Thymus (tissue), 11 donors: ENCODE measurements around the gene CENPP. TPM values are rescaled to one million over a fixed set of nuclear protein-coding genes. Genes with fewer than 3 reads are reported as not detected.

Source experiments
- DNase-seq, 9 donors: peaks; one replicate each; pipeline ENCODE4 v3.0.0-alpha.2; 2013; ENCODE audit warnings: low spot score in 9 of 9, low read depth in 6 of 9, missing footprints in 1 of 9
- H3K27ac ChIP-seq, 2 donors: one replicate each; pipeline ENCODE4 v1.5.1; 2013; ENCODE audit warnings: control low read depth in 1 of 2, low read depth in 1 of 2, low read length in 1 of 2, mild to moderate bottlenecking in 1 of 2, moderate library complexity in 1 of 2
- H3K27me3 ChIP-seq, 2 donors: one replicate each; pipeline ENCODE4 v1.5.1; 2013; ENCODE audit warnings: low read length in 1 of 2; ENCODE audit not compliant: control insufficient read depth in 2 of 2, insufficient read depth in 1 of 2
- H3K36me3 ChIP-seq, 2 donors: one replicate each; pipeline ENCODE4 v1.5.1; 2013; ENCODE audit warnings: low read length in 1 of 2, mild to moderate bottlenecking in 1 of 2, moderate library complexity in 1 of 2; ENCODE audit not compliant: control insufficient read depth in 2 of 2, insufficient read depth in 2 of 2
- H3K4me1 ChIP-seq, 2 donors: one replicate each; pipeline ENCODE4 v1.5.1; 2013; ENCODE audit warnings: low read length in 2 of 2; ENCODE audit not compliant: control insufficient read depth in 2 of 2, insufficient read depth in 2 of 2
- H3K4me3 ChIP-seq, 2 donors: one replicate each; pipeline ENCODE4 v1.5.1; 2013; ENCODE audit warnings: low read length in 2 of 2, control low read depth in 1 of 2, mild to moderate bottlenecking in 1 of 2
- H3K9me3 ChIP-seq, 2 donors: one replicate each; pipeline ENCODE4 v1.5.1; 2013; ENCODE audit warnings: low read length in 1 of 2, mild to moderate bottlenecking in 1 of 2; ENCODE audit not compliant: control insufficient read depth in 2 of 2, insufficient read depth in 1 of 2
- WGBS: extraction: QIAGEN DNeasy Blood & Tissue Kit; methylation state at CpG from one replicate; pipeline ENCODE4 v1.1.7; 2013; 5-methylcytosine and 5-hydroxymethylcytosine counted together
- polyA plus RNA-seq: library from polyadenylated mRNA; stranded (reverse); fragments of 200-250 nt; gene quantifications from one replicate; pipeline ENCODE4 v1.2.3, GENCODE V29; 2013
- total RNA-seq: library from RNA; stranded (reverse); fragments of 120-200 nt; gene quantifications from one replicate; pipeline ENCODE4 v1.2.4, GENCODE V29; 2013
- donor health status: healthy.

Gene CENPP
- total and polyA plus RNA-seq, 2 donors: 3.9 to 13.8 TPM

DNA sequence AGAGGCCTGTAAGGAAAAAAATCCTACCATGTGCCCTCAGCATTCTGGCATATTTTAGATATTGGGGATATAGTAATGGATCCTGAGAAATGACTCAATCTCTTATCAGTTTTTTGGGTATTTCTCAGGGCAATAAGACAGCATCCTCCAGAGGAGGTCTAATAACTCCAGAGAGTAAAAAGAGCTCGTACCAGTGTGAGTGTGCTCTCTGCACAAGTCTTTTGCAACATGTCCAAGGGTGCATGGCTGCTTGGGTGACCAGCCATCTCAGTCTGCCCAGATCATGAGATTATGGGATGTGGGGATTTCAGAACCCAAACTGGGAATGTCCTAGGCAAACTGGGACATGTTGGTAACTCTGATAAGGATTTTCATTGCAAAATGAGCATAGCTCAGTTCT, 141.3 kb downstream of the CENPP start:
- DNase-seq: no peak
- H3K4me3 ChIP-seq: no peak overlapping the region
- no peaks in the 10 kb centered on the region for H3K4me1 ChIP-seq
- no peak overlapping the region for H3K27ac ChIP-seq
- H3K27me3 ChIP-seq: no peaks in the 10 kb centered on the region
- 98% methylated on average over 1 of the region's 1 CpG for WGBS
- no peaks in the 10 kb centered on the region for H3K36me3 ChIP-seq
- no peaks in the 10 kb centered on the region for H3K9me3 ChIP-seq

DNA sequence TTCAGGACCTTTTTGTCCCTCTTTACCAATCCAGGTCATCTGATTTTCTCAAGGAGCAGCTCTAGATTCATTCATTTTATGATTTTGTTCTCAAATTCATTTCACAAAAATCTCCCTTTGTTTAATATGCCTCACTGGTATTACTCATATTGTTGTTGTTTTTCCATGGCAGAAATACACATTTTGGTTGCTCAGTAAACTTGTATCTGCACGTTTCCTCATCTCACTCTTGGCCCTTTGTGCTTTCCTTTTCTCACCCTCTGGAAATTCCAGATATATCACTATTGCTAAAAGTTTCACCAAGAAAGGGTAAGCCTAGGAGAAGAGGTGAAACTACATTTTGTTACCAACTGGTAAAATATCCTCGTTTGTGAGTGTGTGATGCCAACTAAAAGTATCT, 141.8 kb downstream of the CENPP start:
- Histone ChIP-seq H3K27ac (no peak overlapping the region), H3K9me3 (no peaks in the 10 kb centered on the region), H3K4me1 (no peaks in the 10 kb centered on the region), H3K4me3 (no peak overlapping the region), H3K27me3 (no peaks in the 10 kb centered on the region), H3K36me3 (no peaks in the 10 kb centered on the region)
- WGBS: 96% methylated on average over 2 of the region's 2 CpGs
- DNase-seq: no peak

GRCh38 chr9:92468206-92468605, 142.5 kb downstream of the CENPP start:
- WGBS: 99% methylated on average over 2 of the region's 2 CpGs
- Histone ChIP-seq H3K27me3 (no peaks in the 10 kb centered on the region), H3K36me3 (no peaks in the 10 kb centered on the region), H3K27ac (no peak overlapping the region), H3K9me3 (no peaks in the 10 kb centered on the region), H3K4me1 (no peaks in the 10 kb centered on the region), H3K4me3 (no peak overlapping the region)
- no peak for DNase-seq

DNA sequence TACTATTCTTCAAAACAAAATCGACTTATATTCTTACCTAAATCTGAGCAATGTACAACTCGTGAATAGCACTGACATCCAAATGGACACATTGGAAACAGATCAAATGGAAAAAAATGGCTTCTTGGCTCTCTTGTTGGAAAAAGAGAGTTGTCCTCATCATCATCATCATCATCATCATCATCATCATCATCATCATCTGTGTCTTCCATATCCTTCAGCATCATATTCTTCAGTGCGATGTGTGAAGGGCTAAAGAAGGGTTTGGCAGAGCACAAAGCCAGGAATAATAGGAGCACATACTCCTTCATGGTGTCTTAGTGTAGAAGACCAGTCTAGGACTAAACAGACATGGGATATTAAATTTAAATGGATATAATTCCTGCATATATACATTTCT, 148.8 kb downstream of the CENPP start:
- Histone ChIP-seq H3K27ac (no peak overlapping the region), H3K4me3 (no peak overlapping the region), H3K27me3 (no peaks in the 10 kb centered on the region), H3K4me1 (no peaks in the 10 kb centered on the region), H3K9me3 (no peaks in the 10 kb centered on the region), H3K36me3 (no peaks in the 10 kb centered on the region)
- no peak for DNase-seq
- 97% methylated on average over 3 of the region's 3 CpGs for WGBS

DNA sequence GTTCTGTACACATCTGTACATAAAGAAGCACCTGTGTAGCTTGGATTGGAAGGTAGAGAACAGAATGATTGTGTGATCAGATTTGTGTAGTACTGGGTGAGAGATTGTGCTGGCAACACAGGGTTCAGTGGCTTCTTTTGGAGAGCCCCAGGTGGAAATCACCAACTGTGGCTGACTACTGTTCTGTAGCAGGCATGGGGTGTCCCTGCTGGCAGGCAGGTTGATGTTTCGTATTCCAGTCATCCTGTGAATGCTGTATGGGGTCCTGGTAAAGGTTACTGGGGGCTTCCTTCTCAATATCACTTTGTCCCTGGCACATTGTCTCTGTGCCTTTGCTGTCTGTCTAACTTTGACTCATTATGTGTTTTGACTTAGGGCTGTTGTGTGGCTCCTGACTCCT, 151.2 kb downstream of the CENPP start:
- no peaks in the 10 kb centered on the region for H3K36me3 ChIP-seq
- H3K4me3 ChIP-seq: no peak overlapping the region
- DNase-seq: no peak
- H3K27me3 ChIP-seq: no peaks in the 10 kb centered on the region
- no peak overlapping the region for H3K27ac ChIP-seq
- no peaks in the 10 kb centered on the region for H3K9me3 ChIP-seq
- WGBS: 93% methylated on average over 1 of the region's 1 CpG
- no peaks in the 10 kb centered on the region for H3K4me1 ChIP-seq

DNA sequence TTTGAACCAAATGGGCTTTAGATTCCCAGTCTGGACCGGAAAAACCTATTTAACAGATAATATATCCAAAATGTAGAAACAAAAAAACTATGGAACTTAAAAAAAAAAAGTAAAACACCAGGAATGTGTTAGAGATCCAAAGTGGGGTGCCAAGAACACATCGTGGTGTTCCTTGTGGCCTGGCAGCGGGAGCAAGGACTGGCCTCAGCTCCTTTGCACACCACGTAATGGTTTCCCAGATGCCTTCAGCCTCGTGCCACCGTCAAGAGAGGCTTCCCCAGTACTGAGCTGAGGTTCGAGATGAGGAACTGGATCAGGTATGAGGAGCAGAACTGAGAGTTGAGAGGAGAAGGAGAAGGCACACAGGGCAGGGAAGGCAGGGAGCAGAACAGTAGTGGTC, 153.0 kb downstream of the CENPP start:
- Histone ChIP-seq H3K27ac (no peak overlapping the region), H3K9me3 (no peaks in the 10 kb centered on the region), H3K4me1 (no peaks in the 10 kb centered on the region), H3K27me3 (no peaks in the 10 kb centered on the region), H3K36me3 (no peaks in the 10 kb centered on the region), H3K4me3 (no peak overlapping the region)
- WGBS: 96% methylated on average over 7 of the region's 7 CpGs
- DNase-seq: no peak

DNA sequence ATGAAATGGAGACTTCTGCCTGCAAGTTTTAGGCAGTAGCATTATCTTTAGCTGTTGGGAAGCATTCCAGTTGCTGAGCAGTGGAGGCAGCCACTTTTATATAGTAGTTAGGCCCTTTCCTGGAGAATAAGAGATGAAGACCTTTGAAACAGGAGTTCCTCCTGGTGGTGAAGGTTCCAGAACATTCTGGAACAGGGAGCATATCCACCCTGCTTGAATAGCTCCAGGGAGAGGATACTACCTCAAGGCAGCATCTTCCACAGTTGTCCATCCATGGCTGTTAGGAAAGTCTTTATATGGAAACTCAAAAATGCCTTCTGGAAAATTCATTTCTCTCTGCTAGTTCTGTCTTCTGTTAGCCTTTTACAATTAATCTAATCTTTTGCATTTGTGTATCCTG, 153.6 kb downstream of the CENPP start:
- Histone ChIP-seq H3K9me3 (no peaks in the 10 kb centered on the region), H3K4me1 (no peaks in the 10 kb centered on the region), H3K27me3 (no peaks in the 10 kb centered on the region), H3K36me3 (no peaks in the 10 kb centered on the region), H3K27ac (no peak overlapping the region), H3K4me3 (no peak overlapping the region)
- no peak for DNase-seq

DNA sequence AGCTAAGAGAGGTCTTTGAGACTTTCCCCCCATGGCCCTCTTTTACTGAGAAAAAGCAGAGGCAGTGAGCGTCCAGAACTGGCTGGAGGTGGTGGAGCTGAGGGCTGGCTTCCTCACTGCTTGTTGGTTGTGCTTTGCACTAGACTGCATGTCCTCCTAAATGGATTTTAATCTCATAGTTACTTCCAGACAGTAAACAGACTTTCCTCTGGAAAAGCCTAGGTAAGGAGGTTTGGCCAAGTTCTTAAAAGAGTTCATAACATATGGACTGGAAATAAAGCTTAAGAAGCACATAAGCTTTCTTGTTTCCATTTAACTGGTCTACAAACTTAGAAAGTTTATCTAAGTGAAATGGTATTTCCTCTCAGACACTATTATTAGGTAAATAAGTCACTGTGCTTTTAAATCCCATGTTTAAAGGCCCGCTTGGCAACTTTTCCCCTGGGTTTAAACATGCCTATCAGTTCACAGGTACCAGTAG, 154.6 kb downstream of the CENPP start:
- 95% methylated on average over 2 of the region's 2 CpGs for WGBS
- H3K4me1 ChIP-seq: no peaks in the 10 kb centered on the region
- no peak for DNase-seq
- no peaks in the 10 kb centered on the region for H3K36me3 ChIP-seq
- no peaks in the 10 kb centered on the region for H3K9me3 ChIP-seq
- H3K27me3 ChIP-seq: no peaks in the 10 kb centered on the region
- no peak overlapping the region for H3K4me3 ChIP-seq
- no peak overlapping the region for H3K27ac ChIP-seq

- WGBS: 88% methylated on average over 2 of the region's 2 CpGs
- Histone ChIP-seq H3K4me3 (no peak overlapping the region), H3K27me3 (no peaks in the 10 kb centered on the region), H3K9me3 (no peaks in the 10 kb centered on the region), H3K36me3 (no peaks in the 10 kb centered on the region), H3K27ac (no peak overlapping the region), H3K4me1 (no peaks in the 10 kb centered on the region)
- DNase-seq: no peak
Measured at GRCh38 chr9:92480986-92481633, 155.4 kb downstream of the CENPP start.

DNA sequence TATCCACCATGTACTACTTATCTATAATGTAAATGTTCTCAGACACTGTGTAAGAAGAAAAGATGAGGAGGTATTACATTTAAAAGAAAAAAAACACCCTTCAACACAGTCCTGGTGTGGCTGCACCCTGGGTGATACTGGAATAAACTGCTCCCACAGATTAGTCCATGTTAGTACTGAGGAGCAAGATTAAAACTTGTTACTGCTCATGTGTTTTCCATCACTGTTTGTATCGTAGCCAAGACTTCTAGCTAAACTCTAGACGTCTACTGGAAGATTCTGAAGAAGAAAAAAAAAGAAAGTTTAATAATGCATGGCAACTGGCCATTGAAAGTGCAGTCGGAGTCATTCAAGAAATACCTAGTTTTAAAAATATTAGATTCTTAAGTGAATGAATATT, 156.6 kb downstream of the CENPP start, which contains the start of gene ASPN:
TSS of gene ASPN (minus strand) at position 178 of the 400 bp plus-strand sequence.
- Histone ChIP-seq H3K4me3 (no peak within 1 kb of the TSS), H3K27me3 (no peaks in the 10 kb centered on the region), H3K4me1 (no peaks in the 10 kb centered on the region), H3K36me3 (no peaks in the 10 kb centered on the region), H3K9me3 (no peaks in the 10 kb centered on the region), H3K27ac (no peak within 1 kb of the TSS)
- 97% methylated on average over 3 of the region's 3 CpGs for WGBS
- no peak for DNase-seq
